GM19240 (cell line): ENCODE data around the gene VAV2.

Experiments
- DNase-seq: peaks from one replicate; pipeline ENCODE4 v3.0.0; 2011; ENCODE audit warnings: low spot score; ENCODE audit not compliant: insufficient read length

Gene VAV2

DNA sequence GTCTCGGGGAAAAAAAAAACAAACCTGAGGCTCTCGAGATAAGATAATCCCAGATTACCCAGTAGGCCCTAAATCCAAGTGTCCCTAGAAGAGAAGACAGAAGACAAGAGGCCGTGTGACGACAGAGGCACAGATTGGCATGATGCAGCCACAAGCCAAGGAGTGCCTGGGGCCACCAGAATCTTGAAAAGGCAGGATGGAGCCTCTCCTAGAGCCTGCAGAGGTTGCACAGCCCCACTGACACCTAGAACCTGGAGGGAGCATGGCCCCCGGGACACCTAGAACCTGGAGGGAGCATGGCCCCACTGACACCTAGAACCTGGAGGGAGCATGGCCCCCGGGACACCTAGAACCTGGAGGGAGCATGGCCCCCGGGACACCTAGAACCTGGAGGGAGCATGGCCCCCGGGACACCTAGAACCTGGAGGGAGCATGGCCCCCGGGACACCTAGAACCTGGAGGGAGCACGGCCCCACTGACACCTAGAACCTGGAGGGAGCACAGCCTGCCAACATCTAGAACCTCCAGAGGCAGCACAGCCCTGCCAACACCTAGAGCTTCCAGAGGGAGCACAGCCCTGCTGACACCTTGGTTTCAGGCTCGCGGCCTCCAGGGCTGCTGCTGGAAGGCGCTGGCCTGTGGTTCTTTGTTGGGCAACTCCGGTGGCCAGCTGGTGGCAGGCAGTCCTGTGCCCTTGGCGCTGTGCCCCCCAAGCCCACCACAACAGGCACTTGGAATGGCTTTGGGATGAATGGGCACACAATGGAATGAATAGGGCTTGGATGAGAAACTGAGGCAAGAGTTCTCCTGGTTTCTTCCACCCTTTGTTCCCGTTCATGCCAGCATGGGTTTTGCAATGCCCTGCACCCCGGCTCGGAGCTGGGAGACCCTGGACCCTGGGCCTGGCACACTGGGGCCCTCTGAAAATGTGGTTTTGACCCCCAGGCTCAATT lies 39.2 kb downstream of the VAV2 start:
- DNase-seq = no peak

DNA sequence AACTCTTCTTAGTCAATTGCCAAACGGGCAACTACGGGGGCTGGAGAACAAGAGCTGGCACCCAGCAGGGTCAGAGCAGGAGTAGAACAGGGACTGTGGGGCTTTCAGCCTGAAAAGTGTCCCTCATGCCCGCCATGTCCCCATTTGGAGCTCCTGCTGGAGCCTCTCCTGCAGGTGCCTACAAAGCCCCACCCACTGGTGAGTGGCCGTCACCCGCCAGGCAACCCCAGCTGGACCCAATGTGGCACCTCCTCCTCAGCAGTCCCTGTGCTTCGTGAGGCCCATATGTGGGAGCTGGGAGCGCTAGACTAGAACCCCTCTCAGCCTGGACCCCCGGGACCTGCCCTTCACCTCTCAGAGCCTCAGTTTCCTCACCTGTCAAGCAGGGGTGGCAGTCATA lies 40.9 kb downstream of the VAV2 start:
- DNase-seq = no peak

DNA sequence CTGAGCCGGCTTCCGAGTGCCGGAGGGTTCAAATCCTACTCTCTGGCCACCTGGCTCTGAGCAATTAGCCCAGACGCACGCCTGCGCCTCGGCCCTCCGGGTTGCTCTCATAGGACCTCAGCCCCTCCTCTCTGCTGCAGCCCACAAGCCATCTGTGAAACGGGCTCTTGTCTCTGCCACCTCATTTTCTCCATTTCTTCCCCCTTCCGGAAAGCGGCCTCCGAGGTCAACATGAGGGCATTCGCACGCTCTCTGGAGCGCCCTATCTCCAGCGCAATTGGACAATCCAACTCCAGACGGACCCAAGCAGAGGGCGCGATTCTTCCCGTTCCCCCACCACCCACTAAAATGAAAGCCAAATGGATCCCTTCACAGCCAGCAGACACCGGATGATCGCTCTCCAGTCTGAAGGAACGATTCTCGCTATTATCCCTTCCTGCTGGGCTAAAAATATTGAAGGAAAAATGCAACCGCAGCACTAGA lies 41.5 kb downstream of the VAV2 start:
- DNase-seq = no peak

DNA sequence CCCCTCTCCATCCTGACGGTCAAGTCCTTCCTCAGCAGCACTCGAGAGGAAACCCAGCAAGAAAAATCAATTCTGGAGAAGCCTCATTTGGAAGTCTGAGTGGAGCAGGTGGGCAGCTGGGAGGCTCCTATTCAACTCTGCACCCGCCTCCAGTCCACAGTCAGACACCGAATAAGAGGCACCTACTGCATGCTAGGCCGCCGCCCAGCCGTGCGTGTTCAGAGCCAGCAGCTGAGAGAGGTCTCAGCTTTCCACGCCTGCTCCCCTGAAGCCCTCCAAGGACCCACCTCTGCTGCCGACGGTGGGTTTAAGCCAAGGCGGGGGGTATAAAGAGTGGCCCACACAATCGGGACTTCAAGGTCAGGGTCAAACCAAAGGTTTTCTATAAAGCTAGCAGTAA lies 41.9 kb downstream of the VAV2 start:
- no peak for DNase-seq

DNA sequence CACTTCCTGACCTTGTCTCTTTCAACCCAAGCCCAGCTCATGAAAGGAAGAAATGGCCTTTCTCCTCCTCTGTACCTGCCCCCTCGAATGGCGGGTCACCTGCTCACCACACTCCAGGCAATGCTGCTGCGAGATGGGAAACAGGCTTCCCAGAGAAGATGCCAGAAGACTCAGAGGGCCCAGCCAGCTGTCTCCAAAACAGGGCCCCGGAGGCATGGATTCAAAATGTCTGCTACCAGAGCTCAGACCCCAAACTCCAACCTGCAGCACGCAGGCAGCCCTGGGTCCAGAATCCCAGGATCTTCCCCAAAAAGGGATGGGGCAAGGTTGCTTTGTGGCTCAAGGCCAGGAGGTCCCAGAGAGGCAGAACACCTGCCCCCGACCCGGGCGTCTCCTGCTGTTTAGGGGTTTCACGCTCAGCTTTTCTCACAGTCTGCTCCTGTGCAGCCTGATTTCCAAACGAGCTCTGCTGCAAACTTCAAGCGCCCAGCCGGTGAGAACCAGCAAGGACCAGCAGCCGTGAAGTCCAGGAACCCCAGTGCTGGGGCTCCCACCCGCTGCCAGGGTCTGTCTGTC lies 42.5 kb downstream of the VAV2 start:
- no peak for DNase-seq

DNA sequence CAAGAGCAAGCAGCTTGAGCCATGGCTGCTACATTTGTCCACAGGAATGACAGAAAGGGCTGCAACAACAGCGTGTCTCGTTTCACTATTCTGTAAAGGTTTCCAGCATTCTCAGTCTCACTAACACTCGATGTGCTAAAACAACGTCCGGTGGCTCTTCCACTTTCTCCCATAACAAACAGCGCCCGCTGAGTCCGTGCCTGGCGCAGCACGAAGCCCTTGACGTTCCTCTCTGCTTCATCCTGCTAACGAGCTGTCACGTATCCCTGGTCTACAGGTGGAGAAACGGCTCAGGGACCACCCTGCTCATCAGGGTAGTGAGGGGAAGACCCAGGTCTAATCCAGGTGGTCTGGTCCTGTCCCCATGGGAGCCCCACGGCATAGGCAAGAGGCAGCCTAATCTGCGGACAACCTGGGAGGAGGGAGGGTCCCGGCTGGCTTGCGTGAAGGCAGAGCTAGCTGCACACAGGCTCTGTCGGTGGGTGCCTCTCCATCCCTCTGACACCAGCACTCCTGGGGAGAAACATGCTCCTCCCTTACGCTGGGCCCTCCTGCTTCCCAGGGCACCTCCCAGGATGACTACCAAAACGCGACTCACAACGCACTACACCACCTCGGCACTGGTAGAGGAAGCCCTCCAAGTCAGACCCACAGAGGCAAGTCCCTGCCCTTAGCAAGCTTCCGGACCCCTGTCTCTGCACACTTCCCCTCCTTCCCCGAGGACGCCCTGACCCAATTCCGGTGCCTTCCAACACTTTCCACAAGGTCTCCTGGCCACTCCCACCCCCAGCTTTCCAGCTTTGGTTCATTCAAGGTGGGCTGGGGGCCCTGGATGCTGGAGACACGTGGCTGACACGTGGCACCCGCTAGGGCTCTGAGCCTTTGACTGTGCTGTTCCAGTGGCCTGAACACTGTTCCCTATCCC lies 43.3 kb downstream of the VAV2 start:
- no peak for DNase-seq

DNA sequence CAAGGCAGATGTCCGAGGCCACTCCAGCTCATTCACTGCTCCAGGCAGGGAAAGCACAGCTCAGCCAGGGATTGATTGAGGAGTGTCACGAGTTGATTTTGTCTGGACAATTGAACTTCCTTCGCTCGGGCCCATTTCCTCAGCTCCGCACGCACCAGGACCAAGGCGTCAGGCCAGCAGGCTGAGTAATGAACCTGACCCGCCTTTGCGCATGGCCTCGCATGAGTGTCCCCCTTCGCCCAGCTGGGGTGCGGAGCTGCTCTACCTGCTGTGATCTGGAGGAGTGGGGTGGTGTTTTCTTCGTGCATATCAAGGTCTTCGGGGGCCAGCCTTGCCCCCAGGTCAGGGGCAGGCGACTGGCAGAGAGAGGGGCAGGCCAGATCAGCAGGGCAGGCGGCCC lies 44.0 kb downstream of the VAV2 start:
- no peak for DNase-seq

DNA sequence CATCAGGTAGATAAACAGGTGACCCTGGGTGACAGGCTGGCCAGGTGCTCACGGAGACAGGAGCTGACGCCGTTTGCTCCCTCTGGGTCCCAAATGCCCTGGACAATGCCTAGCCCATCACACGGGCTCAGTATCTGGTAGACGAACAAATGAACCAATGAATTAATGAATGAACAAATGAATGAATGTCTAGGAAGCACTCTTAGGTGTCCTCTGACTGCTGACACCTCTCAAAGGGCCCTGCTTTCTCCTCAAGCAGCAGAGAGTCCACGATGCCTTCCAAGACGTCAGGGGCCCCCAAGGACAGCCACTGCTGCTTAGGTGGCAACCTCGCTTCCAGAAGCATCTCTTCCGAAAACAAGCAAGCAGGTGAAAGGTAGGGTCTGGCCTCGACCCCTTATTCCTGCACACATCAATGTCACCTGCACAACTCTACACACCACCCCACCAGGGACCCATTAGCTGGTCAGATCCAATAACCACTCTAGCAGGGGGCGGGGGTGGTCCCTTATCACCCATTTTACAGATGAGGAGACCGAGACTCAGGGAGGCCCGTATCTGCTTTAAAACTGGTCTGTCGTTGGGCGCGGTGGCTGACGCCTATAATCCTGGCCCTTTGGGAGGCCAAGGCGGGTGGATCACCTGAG lies 45.2 kb downstream of the VAV2 start:
- no peak for DNase-seq

DNA sequence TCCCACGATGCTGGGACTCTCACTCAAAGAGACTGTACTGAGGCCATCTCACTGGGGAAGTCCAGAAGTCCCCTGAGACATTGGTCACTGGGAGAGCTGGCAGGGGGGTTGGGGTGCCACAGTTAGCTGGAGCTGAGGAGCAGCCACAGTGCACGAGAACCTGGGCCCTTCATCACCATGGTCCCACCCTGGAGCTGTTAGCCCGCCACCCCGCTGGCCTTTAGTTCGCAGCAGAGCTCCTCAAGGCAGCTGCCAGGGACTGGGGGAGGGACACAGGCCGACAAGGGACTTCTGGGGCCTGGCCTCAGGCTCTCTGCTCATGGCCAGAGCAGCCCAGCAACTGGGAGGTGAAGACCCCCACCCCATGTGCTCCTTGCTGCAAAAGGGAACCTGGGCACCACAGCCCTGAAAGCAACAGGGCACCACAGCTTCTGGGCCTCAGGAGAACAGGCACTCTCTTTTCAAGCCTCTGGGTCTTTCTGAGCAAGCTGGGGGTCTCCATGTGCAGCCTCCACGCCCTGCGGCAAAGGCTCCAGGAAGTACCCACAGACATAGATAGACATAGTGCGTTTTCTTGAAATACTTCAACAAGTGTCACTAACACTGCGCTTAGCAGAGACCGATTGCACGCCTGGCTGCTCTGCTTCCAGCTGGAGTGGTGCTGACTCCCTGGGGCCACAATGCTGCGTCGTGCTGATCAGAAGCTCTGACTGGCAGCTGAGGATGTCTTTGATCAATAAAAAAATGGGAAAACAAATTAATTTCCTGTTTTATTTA lies 46.0 kb downstream of the VAV2 start:
- DNase-seq = no peak

DNA sequence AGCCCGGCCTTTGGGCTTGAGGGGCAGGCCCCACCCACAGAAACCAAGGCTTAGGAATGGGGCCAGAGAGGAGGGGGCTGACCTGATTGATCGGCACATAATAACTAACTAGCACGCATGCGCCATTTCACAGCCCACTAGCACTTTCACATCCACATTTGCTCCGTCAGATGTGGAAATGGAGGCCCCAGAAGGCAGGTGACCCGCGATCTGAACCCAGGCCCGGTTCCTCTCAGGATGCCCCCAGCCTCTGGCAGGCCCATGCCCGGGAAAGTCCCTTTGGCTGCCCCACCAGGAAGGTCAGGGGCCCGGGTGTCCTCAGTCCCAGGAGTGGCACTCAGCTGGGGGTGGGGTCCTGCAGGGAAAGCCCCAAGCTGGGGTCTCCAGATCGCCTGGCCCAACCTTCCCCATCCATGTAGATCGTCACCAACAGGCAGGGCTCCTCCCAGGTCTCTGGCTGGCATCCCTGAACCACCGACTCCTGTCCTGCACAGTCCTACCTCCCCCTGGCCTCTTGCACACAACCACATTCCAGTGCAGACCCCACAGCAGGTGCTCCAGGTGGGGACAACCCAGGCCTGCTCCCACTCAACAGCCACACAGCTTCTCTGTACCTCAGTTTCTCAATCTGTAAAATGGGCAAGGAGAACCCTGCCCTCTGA lies 46.7 kb downstream of the VAV2 start:
- DNase-seq = peak; percentile 83

DNA sequence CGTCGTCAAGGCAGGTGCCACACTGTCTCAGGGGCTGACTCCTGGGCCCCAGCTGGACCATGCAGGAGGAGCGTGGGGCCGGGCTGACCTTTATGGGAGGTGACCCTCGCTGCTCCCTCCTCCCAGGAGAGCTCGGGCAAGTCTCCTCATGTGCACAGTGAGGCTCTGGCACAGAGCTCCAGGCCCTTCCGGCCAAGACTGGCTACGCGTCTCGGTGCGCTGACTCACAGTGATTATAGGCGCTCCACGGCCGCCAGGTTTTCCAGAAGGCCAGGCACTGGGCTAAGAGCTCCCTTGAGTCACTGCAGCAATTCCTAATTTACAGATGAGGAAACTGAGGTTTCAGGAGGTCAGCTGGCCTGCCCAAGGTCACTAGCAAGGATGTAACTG lies 47.4 kb downstream of the VAV2 start:
- DNase-seq = no peak

DNA sequence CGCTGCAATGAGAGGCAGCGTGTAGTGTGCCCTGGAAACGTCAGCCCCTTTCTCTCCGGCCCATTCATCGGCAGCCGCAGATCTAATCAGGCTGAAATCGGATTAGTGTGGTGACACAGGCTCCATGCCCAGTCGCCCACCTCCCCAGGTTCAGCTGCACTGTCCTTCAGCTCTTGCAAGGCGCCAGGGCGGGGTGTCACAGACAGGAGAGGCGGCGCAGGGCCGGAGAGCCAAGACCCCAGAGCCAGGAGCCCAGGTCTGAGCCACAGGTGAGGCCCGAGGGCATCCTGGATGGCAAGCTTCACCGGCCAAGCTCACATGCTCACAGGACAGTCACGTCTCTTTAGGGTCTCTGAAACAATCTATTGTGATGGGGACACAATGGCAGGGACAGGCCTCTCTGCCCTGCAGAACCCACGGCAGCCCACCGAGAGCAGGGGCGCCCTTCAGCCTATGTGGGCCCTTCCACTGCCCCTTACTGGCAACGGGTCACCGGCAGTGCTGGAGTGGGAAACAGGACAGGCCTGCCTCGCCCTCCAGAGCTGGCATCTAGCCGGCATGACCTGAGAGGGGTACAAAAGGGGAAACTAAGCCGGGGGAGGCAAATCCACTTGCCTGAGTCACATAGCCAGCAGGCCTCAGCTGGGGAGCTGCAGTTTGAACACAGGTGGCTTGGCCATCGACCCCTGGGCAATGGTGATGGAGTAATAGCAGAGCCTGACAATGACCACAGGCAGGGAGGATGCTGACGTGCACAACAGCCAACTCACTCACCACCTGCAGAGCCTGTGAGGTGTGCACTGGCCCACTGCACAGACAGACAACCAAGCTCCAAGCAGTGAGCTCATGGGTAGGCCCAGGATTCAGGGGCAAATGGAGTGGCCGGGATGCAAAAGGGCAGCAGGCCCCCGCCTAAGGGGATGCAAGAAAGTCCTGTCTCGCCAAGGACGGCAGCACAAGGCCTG lies 48.1 kb downstream of the VAV2 start:
- DNase-seq = no peak

DNA sequence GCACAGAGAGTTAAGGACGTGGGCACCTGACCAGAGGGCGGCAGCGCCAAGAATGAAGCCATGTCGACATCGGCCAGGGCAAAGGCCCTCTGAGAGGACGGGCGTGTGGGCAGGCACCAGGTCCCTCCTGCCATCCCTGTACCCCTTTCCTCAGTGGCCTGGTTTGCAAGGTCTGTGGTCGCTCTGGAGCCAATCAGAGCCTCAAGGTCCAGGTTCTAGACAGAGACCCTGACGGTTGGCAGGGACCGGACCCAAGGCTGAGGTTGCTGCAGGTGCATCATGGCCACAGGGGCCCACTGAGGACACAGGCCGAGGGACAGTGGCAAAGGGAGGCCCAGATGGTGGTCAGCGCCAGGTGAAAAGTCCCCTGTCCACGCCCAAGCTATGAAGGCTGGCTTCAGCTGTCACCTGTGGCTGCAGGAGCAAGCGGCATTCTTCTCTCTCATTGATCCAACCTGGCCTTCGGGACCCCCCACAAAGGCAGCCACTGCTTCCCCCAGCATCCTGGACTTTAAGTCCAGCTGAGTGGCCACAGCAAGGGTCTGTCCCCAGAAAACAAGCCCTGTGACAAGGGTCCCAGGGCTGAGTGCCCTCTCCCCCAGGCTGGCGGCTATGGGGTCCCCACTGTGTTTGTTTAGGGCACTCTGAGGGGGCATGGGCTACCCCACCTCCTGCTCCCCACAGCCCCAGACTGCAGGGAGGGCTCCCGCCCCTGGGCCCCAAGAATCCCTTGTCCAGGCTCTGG lies 48.9 kb downstream of the VAV2 start:
- DNase-seq = no peak

DNA sequence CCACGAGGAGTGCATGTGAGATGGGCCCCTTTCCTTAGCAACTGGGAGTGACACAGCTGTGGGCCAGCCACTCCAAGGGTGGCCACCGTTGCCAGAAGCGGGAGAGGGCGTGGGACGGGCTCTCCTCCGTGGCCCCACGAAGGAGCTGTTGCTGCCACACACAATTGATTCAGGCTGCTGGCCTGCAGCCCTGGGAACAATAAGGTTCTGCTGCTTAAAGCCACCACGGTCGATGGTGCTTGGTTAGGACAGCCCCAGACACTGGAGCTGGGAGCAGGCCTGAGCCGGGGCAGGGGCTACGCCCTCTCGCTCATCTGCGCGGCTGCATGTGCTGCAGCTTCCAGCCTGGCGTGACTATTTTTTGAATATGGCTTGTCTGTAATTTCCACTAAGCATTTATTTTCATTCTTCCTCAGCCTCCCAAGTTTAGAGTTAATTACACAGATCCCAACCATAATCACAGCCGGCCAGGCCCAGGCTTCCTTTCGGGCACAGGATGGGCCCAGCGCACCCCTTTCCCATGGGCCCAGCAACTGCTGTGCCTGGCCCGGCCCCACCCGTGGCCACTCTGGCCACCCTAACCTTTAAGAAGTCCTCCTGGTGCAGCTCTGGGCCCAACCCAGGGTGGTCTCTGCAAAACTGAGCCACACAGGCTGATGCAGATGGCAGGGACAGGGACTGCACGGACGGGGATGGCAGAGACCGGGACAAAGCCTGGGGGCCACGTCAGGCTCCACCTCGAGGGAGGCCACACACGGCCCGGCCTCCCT lies 49.7 kb downstream of the VAV2 start:
- no peak for DNase-seq

DNA sequence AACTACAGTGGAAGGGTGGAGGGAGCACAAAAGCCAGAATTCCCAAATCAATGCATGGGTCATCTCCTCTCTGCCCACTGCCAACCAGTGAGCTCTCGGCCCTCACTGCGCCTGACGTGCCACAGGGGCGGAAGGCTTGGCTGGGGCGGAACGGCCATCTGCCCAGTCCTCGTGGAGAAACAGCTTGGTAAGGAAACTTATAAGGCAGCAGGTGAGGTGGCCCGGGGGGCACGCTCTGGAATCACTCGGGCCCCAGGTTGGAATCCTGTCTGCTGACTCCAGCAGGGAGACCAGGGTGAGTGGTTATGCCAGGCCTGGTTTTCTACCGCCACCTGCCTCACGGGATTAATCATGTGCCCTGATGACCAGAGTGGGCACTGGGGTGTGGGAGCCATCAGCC lies 52.3 kb downstream of the VAV2 start:
- no peak for DNase-seq

DNA sequence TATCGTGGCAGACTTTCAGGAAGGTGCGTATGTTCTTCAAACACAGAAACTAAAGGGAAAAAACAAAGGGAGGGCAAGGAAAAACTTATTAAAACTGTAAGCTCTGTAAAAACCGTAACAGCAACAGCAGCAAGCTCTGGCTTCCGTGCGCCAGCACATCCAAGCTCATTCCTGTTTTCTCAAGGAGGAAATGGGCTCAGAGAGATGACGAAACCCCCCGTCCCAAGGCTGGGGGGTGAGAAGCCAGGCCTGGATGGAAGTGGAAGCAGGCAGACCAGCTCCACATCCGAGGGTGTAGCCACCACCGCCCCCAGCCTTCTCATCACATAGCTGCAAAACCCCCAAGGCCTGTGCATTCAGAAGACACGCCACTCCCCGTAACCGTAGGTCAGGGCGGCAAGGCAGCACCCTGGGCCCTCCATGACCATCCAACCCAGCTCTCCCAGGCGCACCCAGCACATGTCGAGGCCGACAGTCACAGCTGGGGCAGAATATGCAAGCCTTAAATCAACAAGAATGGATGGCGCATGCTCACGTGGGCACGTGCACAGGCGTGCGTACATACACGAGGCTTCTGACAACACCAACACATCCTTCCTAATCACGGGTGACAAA lies 52.8 kb downstream of the VAV2 start:
- DNase-seq = no peak

DNA sequence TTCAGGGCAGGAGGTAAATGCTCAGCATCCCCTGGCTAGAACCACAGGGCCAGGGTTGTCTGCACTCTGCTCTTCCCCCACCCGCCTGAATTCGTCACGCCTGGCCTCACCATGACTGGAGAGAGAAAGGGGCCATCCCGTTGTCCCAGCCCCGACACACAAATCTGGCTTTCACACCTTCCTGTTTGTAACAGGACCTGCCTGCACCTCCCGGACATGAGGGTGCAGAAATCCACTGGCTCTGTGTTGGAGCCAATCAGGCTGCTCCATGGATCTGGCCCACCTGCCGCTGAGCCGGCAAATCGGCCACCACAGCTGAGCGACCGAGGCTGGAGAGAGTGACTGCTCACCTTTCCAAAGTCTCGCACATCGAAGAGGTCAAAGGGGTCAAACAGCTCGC lies 53.4 kb downstream of the VAV2 start:
- DNase-seq = no peak
